ENCODE data around the gene HNF4A.
A peak's percentile ranks its signal among the peaks of the same experiment; 100 is the strongest.

HNF4A gene

DNA sequence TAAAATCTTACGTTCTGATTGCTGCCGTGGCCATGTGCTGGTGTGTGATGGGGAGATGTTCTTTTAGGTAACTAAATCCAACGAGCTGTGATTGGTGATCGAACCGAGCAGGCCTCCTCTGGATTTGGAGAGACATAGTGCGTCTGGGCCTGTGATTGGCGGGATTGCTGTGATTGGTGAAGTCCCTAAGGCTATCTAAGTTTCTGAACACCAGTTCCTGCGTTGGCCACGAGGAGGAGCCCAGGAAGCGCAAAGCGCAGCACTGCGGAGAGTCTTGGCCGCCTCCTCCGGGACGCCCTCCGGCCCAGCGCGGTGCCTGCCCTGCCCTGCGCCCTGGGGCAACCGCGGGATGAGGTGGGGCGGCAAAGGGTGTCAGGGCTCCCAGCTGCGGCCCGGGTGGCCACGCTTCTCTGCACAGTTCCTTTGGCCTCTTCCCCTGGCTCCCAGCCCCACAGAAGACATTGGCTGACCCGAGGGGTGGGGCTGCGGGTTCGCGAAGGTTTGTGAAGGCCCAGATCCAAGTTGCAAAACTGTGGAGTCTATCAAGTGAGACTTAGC, 33.0 kb downstream of the HNF4A start:
- DNase-seq (ENCODE audit: low read depth in 2 of 2): peak; percentile 73 to 86
- TF ChIP-seq, protein P1, sequence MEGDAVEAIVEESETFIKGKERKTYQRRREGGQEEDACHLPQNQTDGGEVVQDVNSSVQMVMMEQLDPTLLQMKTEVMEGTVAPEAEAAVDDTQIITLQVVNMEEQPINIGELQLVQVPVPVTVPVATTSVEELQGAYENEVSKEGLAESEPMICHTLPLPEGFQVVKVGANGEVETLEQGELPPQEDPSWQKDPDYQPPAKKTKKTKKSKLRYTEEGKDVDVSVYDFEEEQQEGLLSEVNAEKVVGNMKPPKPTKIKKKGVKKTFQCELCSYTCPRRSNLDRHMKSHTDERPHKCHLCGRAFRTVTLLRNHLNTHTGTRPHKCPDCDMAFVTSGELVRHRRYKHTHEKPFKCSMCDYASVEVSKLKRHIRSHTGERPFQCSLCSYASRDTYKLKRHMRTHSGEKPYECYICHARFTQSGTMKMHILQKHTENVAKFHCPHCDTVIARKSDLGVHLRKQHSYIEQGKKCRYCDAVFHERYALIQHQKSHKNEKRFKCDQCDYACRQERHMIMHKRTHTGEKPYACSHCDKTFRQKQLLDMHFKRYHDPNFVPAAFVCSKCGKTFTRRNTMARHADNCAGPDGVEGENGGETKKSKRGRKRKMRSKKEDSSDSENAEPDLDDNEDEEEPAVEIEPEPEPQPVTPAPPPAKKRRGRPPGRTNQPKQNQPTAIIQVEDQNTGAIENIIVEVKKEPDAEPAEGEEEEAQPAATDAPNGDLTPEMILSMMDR (IDR thresholded peaks at IDR 0.05; ENCODE audit: low read depth, low read length): peak; percentile 86
- H3K4me3 ChIP-seq (replicated peaks in 1 of 2; ENCODE audit: low read depth in 2 of 2, low read length in 2 of 2): no peak overlapping the region

DNA sequence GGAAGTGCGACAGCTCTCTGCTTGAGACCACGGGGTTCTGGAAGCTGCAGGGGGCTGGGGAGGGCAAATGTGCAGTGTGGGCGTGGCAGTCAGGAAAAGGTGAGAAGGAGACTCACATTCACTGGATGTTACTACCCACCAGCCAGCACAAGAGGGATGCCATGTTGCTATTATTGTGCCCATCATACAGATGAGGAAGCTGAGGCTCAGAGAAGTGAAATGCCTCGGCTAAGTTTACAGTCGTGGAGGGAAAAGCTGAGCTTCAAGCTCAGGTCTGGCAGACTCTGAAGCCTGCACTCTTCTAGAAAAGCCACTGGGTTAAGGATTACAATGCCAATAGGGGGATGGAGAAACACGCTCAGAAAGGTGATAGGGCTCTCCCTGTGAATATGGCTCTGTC, 34.4 kb downstream of the HNF4A start:
- no peak for DNase-seq (ENCODE audit: low read depth in 2 of 2)
- H3K4me3 ChIP-seq (replicated peaks in 1 of 2; ENCODE audit: low read depth in 2 of 2, low read length in 2 of 2): no peak overlapping the region
- TF ChIP-seq, protein P1 (IDR thresholded peaks at IDR 0.05; ENCODE audit: low read depth, low read length): no peak

DNA sequence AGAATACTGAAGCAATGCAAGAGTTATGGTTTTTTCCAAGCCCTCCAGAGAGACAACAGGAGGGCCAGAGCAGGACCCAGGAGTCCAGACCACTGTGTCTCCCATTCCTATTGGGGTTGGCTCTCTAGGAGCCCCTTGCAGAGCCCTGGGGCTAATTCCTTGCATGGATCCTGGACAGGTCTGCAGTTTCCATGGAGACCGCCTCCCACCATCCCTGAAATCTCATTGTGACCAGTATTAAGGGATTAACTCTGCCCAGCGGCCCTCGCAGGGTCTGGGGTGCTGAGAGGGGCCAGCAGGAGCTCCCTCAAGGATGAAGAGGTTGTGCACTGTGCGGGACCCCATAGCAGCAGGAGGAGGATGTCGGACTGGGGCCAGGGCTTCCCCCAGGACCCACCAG, 34.8 kb downstream of the HNF4A start:
- no peak for DNase-seq (ENCODE audit: low read depth in 2 of 2)
- no peak overlapping the region for H3K4me3 ChIP-seq (replicated peaks in 1 of 2; ENCODE audit: low read depth in 2 of 2, low read length in 2 of 2)
- TF ChIP-seq, protein P1 (IDR thresholded peaks at IDR 0.05; ENCODE audit: low read depth, low read length): no peak

DNA sequence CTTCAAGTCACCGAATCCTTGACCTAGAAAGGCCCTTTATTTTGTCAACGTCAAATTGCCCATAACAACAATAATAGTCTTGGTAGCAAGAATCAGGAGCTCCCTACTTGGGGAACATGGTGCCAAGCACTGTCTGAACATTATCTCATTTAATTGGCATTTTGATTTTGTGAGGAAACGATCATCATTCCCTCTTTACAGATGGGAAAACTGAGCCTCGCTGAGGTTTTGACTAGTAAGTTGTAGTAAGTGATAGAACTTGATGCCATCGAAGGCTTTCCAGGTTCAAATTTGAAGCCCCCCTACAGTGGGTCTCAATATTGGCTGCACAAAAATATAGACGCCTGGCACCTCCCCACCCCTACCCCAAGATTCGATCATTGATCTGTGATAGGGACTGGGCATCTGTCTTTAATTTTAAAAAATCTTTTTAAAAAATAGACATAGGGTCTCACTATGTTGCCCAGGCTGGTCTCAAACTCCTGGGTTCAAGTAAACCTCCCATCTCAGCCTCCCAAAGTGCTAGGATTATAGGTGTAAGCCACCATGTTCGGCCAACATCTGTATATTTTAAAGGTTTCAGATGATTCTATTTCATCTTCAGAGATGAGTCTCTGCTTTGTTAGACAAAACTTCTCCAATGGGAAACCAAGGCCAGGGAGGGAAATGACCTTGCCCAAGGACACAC, 36.7 kb downstream of the HNF4A start:
- TF ChIP-seq, protein P1 (IDR thresholded peaks at IDR 0.05; ENCODE audit: low read depth, low read length): no peak

DNA sequence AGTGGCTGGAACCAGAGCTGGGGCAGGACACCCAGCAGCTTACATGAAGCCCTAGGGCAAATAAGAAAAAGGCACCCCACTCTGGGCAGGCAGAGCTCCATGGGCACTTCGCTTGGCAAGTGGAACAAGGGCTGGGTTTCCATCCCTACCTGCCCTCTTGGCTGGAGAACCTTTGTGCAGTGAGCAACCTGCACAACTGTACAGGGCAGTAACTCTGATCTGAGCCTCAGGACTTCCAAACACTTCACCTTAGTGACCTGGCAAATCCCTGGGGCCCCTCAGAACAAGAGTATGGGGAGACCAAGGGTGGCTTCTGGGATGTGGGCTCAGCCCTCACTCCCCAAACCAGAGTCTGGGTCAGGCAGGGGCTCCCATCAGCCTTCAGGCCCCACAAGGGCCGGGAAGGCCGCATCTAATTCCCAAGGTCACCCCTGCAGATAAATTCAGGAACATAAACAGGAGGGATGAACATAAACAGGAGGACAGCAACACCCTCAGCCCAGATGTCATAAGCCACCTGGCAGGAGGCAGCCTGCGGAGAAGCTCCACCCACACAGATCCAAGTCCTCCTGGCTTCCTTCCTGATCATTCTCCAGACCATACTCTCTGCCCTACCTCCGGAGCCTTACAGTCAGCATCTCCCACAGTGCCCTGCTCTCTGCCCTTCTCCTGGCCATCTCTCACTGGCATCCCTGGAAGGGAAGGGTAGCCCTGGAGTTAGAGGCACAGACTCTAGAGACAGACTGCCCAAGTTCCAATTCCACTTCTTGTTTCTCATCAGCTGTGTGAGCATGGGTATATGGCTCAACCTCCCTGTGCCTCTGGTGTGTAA, 37.5 kb downstream of the HNF4A start:
- no peak overlapping the region for H3K4me3 ChIP-seq (replicated peaks in 1 of 2; ENCODE audit: low read depth in 2 of 2, low read length in 2 of 2)
- TF ChIP-seq, protein P1 (IDR thresholded peaks at IDR 0.05; ENCODE audit: low read depth, low read length): no peak
- no peak for DNase-seq (ENCODE audit: low read depth in 2 of 2)

More for the DNA sequence above, 36.7 kb downstream of the HNF4A start:
- no peak for DNase-seq (ENCODE audit: low read depth in 2 of 2)
- H3K4me3 ChIP-seq (replicated peaks in 1 of 2; ENCODE audit: low read depth in 2 of 2, low read length in 2 of 2): no peak overlapping the region

DNA sequence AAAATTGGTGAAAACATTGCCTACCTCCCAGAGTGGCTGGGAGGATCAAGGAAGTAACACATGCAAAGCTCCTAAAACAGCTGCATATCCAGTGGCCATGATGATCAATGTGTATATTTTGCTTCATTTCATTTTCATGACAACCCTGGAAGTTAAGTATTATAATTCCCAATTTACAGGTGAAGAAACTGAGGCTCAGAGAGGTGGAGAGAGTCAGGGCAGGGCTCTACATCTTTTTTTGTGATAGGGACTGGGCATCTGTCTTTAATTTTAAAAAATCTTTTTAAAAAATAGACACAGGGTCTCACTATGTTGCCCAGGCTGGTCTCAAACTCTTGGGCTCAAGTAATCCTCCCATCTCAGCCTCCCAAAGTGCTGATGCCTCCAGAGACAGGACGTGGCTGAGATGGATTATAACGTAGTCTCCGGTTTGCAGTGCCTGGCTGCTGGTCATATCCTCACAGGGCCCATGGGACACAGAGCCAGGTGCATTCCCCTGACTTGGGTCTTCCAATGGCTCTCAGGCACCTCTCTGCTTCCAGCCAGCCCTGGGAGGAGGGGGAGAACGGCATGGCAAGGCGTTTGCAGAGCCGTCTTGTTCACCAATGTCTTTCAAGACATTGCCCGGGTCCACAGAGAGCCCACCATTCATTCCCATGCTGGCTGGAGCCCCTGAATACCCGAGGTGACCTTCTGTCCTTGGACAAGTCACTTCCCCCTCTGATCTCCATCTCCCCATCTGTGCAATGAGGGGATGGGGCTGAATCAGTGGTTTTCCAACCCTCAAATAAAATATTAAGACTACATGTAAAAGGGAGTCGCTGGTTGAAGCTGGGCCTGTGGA, 38.3 kb downstream of the HNF4A start:
- DNase-seq (ENCODE audit: low read depth in 2 of 2): no peak
- H3K4me3 ChIP-seq (replicated peaks in 1 of 2; ENCODE audit: low read depth in 2 of 2, low read length in 2 of 2): no peak overlapping the region
- TF ChIP-seq, protein P1 (IDR thresholded peaks at IDR 0.05; ENCODE audit: low read depth, low read length): no peak

Data from cardiac fibroblast (primary cell).